HepG2 (cell line): Measurements from ENCODE around the gene APC2. TPM values are rescaled to one million over a fixed set of nuclear protein-coding genes. Genes with fewer than 3 reads are reported as not detected.

Experiments
- ATAC-seq: fragments of 200-7000 bp; cut with Tn5 transposase; 3 replicates; pipeline ENCODE4 v1.9.1; 2020; ENCODE audit warnings: mild to moderate bottlenecking, moderate library complexity
- BruUV-seq: library from RNA; stranded (reverse); fragments of 400-500 nt; replicated peaks from 2 replicates; lab custom pipeline; 2021; lab: Mats Ljungman, UMichigan
- CTCF ChIA-PET: fragments of 300-600 bp; formaldehyde crosslinking; extraction: SDS; loops from one replicate; lab custom pipeline; 2021; ENCODE audit warnings: low total read pairs, inconsistent platforms, low intra/inter-chr PET ratio; lab: Yijun Ruan, JAX
- POLR2A ChIA-PET: fragments of 350-600 bp; sonication (Branson Sonifier 250); formaldehyde crosslinking; loops from one replicate; lab custom pipeline; 2020; ENCODE audit warnings: antibody characterized with exemption, inconsistent platforms; lab: Yijun Ruan, JAX
- DNase-seq: peaks from one replicate; pipeline ENCODE4 v3.0.0-alpha.2; 2015; ENCODE audit warnings: low spot score
- FAIRE-seq: peaks from 3 replicates; lab custom pipeline; 2011; peaks lifted over from hg19 to GRCh38; lab: Jason Lieb, UNC
- H2AFZ ChIP-seq: one replicate; pipeline ENCODE4 v1.6.1; 2011; ENCODE audit warnings: low read length, inconsistent platforms
- H3K27ac ChIP-seq: fragments of 300-600 bp; 3 replicates; pipeline ENCODE4 v1.8.0; 2011; ENCODE audit warnings: mixed run types, mild to moderate bottlenecking, mixed read lengths, low read length, inconsistent platforms; ENCODE audit not compliant: insufficient read depth; ENCODE audit errors: extremely low read length
- H3K27me3 ChIP-seq, 2 experiments: fragments of 200-600 bp in 1 of 2; 2 replicates in 1 of 2; 3 replicates in 1 of 2; pipeline versions ENCODE4 v1.6.0 to v1.8.0; 2011; ENCODE audit warnings: low read length in 2 of 2, mild to moderate bottlenecking in 2 of 2, moderate library complexity in 2 of 2, inconsistent platforms in 1 of 2; ENCODE audit not compliant: insufficient read depth in 2 of 2, control insufficient read depth in 1 of 2
- H3K36me3 ChIP-seq, 2 experiments: fragments of 200-600 bp in 1 of 2; replicated peaks in 1 of 2; 2 replicates in 1 of 2; 3 replicates in 1 of 2; pipeline versions ENCODE4 v1.5.1 to v1.8.0; 2011; ENCODE audit warnings: low read length in 2 of 2, inconsistent platforms in 1 of 2; ENCODE audit not compliant: insufficient read depth in 2 of 2, control insufficient read depth in 1 of 2
- H3K4me1 ChIP-seq: 2 replicates; pipeline ENCODE4 v1.5.1; 2012; ENCODE audit warnings: low read length, inconsistent platforms; ENCODE audit not compliant: insufficient read depth
- H3K4me2 ChIP-seq: 2 replicates; pipeline ENCODE4 v1.6.0; 2011; ENCODE audit warnings: low read depth, low read length, inconsistent platforms
- H3K4me3 ChIP-seq, 3 experiments: fragments of 200-600 bp in 1 of 3; sonication (generic), shearing (Covaris generic) in 1 of 3; replicated peaks in 1 of 3; 2 replicates each; pipeline ENCODE4 v1.5.1; 2011 to 2016; ENCODE audit warnings: low read length in 3 of 3, inconsistent platforms in 2 of 3, low read depth in 2 of 3, mild to moderate bottlenecking in 2 of 3, control low read depth in 1 of 3, mixed read lengths in 1 of 3; ENCODE audit not compliant: insufficient read depth in 1 of 3
- H3K79me2 ChIP-seq: one replicate; pipeline ENCODE4 v1.6.1; 2011; ENCODE audit warnings: low read length, inconsistent platforms; ENCODE audit not compliant: insufficient read depth
- H3K9ac ChIP-seq: 2 replicates; pipeline ENCODE4 v1.6.0; 2011; ENCODE audit warnings: mild to moderate bottlenecking, low read depth, low read length, inconsistent platforms; ENCODE audit not compliant: insufficient read depth
- H3K9me3 ChIP-seq: 2 replicates; pipeline ENCODE4 v1.5.1; 2012; ENCODE audit warnings: mild to moderate bottlenecking, low read length
- H4K20me1 ChIP-seq: 2 replicates; pipeline ENCODE4 v1.6.0; 2011; ENCODE audit warnings: inconsistent platforms, mild to moderate bottlenecking, low read length, moderate library complexity; ENCODE audit not compliant: insufficient read depth
- FOXP1 ChIP-seq, 2 experiments: fragments of 450-650 bp in 1 of 2; IDR thresholded peaks; 2 replicates each; pipeline ENCODE4 v1.6.1; 2017 to 2018; ENCODE audit warnings: antibody characterized with exemption in 1 of 2
- PAWR ChIP-seq: sonication (generic); formaldehyde crosslinking; IDR thresholded peaks from 2 replicates; pipeline ENCODE4 v1.4.0; 2020; ENCODE audit warnings: missing genetic modification reagents, mild to moderate bottlenecking, borderline replicate concordance
- ZNF605 ChIP-seq: sonication (generic); formaldehyde crosslinking; IDR thresholded peaks from 2 replicates; pipeline ENCODE4 v1.8.0; 2022; ENCODE audit warnings: mild to moderate bottlenecking, missing genetic modification reagents
- WGBS: methylation state at CpG from one replicate; pipeline ENCODE4 v1.1.6; 2017; ENCODE audit warnings: low lambda C conversion rate; 5-methylcytosine and 5-hydroxymethylcytosine counted together
- in situ Hi-C: cut with HindIII; loops from 2 replicates; pipeline ENCODE4 v1.10.0; 2017; ENCODE audit warnings: low pct_unique_long_range_greater_than_20kb; ENCODE audit not compliant: extremely low pct_ligation_motif_present
- intact Hi-C: fragments of 100-400 bp; cut with micrococcal nuclease; formaldehyde crosslinking; loops from one replicate; pipeline ENCODE4 v1.10.0; 2022; ENCODE audit not compliant: unreplicated experiment
- polyA plus RNA-seq, 8 experiments: library from polyadenylated mRNA; depleted of rRNA in 3 of 8; stranded (reverse) in 7 of 8; unstranded in 1 of 8; fragments of >200 nt; fragmentation: Illumina TruSeq in 4 of 8; extraction: Trizol in 4 of 8; gene quantifications; 2 replicates each; pipeline versions ENCODE4 v1.2.1 to v1.2.3, GENCODE V29; 2011 to 2016; ENCODE audit warnings: low read depth in 4 of 8, missing spikeins in 1 of 8, mixed read lengths in 1 of 8; ENCODE audit not compliant: insufficient read depth in 1 of 8
- total RNA-seq, 5 experiments: library from RNA; depleted of rRNA; stranded (reverse); fragments of >200 nt; fragmentation: Illumina TruSeq; extraction: Trizol; gene quantifications; 2 replicates each; pipeline ENCODE4 v1.2.3, GENCODE V29; 2016; ENCODE audit warnings: low read depth in 1 of 5
- TF ChIP-seq, protein P1 (sequence below): sonication (generic); formaldehyde crosslinking; IDR thresholded peaks from 2 replicates; pipeline ENCODE4 v1.4.0; 2020; ENCODE audit warnings: missing genetic modification reagents
- TF ChIP-seq, protein P2 (sequence below): sonication (generic); formaldehyde crosslinking; IDR thresholded peaks from 2 replicates; pipeline ENCODE4 v1.5.1; 2020; ENCODE audit warnings: missing genetic modification reagents, mild to moderate bottlenecking, borderline replicate concordance
- TF ChIP-seq, protein P3 (sequence below): sonication (generic); formaldehyde crosslinking; conservative IDR thresholded peaks from 2 replicates; pipeline ENCODE4 v1.4.0; 2020; ENCODE audit warnings: missing genetic modification reagents

Gene APC2
- total and polyA plus RNA-seq, 2 of the 13 experiments (the other 11 are each of a cell fraction or from before 2014, with no cell fraction given), result 0.08 to 0.22 TPM

DNA sequence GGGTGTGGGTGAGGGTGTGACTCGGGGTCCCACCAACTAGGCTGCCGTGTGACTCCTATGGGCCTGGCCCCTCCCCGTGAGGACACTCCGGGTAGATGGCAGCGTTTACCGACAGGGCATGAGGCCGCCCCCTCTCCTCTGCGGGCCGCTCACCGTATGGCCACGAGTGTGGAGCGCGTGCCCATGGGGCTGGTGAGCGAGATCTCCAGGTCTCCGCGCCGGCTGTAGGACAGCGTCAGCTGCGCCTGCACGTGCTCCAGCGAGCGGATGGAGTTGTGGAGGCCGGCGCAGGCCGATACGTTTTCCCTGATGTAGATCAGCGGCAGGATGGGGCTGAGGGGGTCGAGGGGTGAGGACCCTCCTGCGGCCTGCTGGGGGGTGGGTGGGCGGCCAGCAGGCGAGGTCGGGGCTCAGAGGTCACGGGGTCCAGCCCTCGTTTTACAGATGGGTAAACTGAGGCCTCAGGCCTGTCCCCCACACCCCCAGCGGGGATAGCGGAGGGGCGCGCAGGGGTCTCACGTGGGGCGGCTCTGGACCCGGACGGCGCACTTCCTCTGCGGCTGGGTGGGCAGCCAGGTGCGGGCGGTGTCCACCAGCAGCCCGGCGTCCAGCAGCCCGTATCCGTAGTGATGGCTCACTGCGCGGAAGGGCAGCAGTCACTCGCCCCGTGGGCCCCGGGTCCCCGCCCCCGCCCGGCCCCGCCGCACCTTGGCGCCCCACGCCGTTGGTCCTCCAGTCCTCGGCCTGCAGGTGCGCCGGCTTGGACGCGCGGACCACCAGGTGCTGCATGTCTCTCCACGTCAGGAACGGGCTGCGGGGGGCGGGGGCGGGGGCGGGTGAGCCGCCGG is 33.4 kb downstream of the APC2 start:
- no TSS peak for BruUV-seq
- Histone ChIP-seq H3K4me2 (no peak overlapping the region), H3K9ac (no peak overlapping the region), H3K27me3 (no peaks in the 10 kb centered on the region), H4K20me1 (0 out of 2 replicates have a peak, but pooled peaks cover 3% of the 10 kb centered on the region), H3K36me3 (no peaks in the 10 kb centered on the region), H2AFZ (no peak overlapping the region), H3K4me3 (no peak overlapping the region), H3K4me1 (peaks cover 33% of the 10 kb centered on the region), H3K27ac (no peak overlapping the region), H3K79me2 (peaks cover 4% of the 10 kb centered on the region), H3K9me3 (no peaks in the 10 kb centered on the region)
- intact Hi-C loops, result no loop called here
- ChIA-PET CTCF (no interaction called here), POLR2A (interaction anchor here (2.7 kb wide), 1 partner anchor 9 kb away, joined by 29 read pairs; the partner anchor contains the start of gene REEP6)
- ATAC-seq (no peak), DNase-seq (no peak), FAIRE-seq (no peak)
- in situ Hi-C loops, result no loop called here
- TF ChIP-seq FOXP1 (IDR thresholded peaks at IDR 0.05) (no peak), FOXP1 (CRISPR knock-in tag; IDR thresholded peaks at IDR 0.05) (no peak), ZNF605 (CRISPR knock-in tag) (no peak), PAWR (CRISPR knock-in tag) (no peak)
- TF ChIP-seq, protein P1, sequence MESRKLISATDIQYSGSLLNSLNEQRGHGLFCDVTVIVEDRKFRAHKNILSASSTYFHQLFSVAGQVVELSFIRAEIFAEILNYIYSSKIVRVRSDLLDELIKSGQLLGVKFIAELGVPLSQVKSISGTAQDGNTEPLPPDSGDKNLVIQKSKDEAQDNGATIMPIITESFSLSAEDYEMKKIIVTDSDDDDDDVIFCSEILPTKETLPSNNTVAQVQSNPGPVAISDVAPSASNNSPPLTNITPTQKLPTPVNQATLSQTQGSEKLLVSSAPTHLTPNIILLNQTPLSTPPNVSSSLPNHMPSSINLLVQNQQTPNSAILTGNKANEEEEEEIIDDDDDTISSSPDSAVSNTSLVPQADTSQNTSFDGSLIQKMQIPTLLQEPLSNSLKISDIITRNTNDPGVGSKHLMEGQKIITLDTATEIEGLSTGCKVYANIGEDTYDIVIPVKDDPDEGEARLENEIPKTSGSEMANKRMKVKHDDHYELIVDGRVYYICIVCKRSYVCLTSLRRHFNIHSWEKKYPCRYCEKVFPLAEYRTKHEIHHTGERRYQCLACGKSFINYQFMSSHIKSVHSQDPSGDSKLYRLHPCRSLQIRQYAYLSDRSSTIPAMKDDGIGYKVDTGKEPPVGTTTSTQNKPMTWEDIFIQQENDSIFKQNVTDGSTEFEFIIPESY (CRISPR knock-in tag), result peak; percentile 81; the same call in 1 of the 2 replicates
- TF ChIP-seq, protein P2, sequence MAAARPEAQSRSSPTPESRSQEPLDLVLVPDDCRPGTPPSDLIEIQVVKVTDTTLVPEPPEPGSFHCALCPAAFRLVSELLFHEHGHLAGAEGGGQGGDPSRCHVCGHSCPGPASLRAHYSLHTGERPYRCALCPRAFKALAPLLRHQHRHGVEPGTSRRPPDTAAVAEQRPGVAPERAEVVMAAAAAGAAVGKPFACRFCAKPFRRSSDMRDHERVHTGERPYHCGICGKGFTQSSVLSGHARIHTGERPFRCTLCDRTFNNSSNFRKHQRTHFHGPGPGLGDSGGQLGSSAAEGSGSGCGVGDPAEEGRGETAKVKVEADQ (CRISPR knock-in tag), result no peak
- TF ChIP-seq, protein P3, sequence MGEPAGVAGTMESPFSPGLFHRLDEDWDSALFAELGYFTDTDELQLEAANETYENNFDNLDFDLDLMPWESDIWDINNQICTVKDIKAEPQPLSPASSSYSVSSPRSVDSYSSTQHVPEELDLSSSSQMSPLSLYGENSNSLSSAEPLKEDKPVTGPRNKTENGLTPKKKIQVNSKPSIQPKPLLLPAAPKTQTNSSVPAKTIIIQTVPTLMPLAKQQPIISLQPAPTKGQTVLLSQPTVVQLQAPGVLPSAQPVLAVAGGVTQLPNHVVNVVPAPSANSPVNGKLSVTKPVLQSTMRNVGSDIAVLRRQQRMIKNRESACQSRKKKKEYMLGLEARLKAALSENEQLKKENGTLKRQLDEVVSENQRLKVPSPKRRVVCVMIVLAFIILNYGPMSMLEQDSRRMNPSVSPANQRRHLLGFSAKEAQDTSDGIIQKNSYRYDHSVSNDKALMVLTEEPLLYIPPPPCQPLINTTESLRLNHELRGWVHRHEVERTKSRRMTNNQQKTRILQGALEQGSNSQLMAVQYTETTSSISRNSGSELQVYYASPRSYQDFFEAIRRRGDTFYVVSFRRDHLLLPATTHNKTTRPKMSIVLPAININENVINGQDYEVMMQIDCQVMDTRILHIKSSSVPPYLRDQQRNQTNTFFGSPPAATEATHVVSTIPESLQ (CRISPR knock-in tag), result no peak
- 94% methylated on average over 34 of the region's 77 CpGs for WGBS
